HL-60/S4 treated with retinoic acid at 250 ng/mL for 4 days and 3 days (cell line): Measurements from ENCODE around the gene AHNAK2.

Experiments
- in situ Hi-C: fragments of 300-500 bp; cut with MboI; formaldehyde crosslinking; loops from 2 replicates; pipeline ENCODE4 v1.7.0; 2022; ENCODE audit warnings: low sequenced_read_pairs

The AHNAK2 gene

DNA sequence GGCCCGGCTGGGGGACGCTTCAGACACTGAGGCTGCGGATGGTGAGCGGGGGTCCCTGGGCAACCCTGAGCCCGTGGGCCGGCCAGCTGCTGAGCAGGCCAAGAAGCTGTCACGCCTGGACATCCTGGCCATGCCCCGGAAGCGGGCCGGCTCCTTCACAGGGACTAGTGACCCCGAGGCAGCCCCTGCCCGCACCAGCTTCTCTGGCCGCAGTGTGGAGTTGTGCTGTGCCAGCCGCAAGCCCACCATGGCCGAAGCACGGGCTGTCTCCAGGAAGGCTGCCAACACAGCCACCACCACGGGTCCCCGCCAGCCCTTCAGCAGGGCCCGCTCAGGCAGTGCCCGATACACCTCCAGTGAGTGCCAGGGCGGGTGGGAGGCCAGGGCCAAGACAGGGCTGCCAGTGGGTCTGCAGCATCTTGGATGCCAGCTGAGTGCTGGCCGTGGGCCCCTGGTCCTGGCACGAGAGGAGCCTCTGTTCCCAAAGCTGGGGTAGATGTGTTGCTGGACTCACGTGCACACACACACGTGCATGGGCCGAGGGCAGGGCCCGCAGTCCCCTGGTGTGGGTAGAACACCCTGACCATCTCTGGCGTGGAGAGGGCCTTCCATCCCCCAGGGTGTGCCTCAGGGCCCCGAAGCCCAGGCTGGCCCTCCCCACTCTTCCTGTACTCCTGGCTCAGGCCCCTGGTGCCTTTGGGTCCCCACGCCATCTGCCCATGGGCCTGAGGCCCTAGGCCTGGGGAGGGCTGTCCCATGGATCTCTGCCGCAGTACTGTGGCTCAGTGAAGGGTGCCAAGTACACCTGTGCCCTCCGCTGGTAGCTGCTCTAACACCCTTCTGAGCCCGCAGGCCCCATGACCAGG is 90.3 kb downstream of the AHNAK2 start:
- in situ Hi-C loops, result no loop called here
